HCT116 (cell line): ENCODE data around the gene AP1S1.

Experiments
- CTCF ChIP-seq, 3 experiments: fragments of 200-600 bp in 1 of 3; sonication (generic) in 1 of 3; IDR thresholded peaks in 2 of 3; conservative IDR thresholded peaks in 1 of 3; 2 replicates each; pipeline ENCODE4 v1.5.1; 2012 to 2017; ENCODE audit warnings: low read depth in 2 of 3, low read length in 2 of 3, antibody characterized with exemption in 1 of 3, borderline replicate concordance in 1 of 3, control low read depth in 1 of 3, mild to moderate bottlenecking in 1 of 3, mixed read lengths in 1 of 3, mixed run types in 1 of 3, moderate library complexity in 1 of 3; ENCODE audit not compliant: insufficient read depth in 1 of 3
- EZH2 ChIP-seq: fragments of 200-600 bp; sonication (generic); IDR thresholded peaks from 2 replicates; pipeline ENCODE4 v1.6.1; 2017; ENCODE audit warnings: antibody characterized with exemption, mixed run types
- POLR2AphosphoS5 ChIP-seq: IDR thresholded peaks from 2 replicates; pipeline ENCODE4 v1.6.1; 2011; ENCODE audit warnings: mild to moderate bottlenecking, low read depth, low read length, moderate library complexity
- YY1 ChIP-seq: IDR thresholded peaks from 2 replicates; pipeline ENCODE4 v1.6.1; 2011; ENCODE audit warnings: low read length, low read depth, moderate library complexity, mild to moderate bottlenecking; ENCODE audit not compliant: insufficient replicate concordance; ENCODE audit errors: extremely low read depth

- TF ChIP-seq CTCF (IDR thresholded peaks at IDR 0.05 in 2 of 3, conservative IDR thresholded peaks at IDR 0.05 in 1 of 3; ENCODE audit: borderline replicate concordance in 1 of 3, insufficient read depth in 1 of 3, low read depth in 2 of 3, low read length in 2 of 3) (no peak), EZH2 (no peak), POLR2AphosphoS5 (no peak), YY1 (no peak)
Observed at GRCh38 chr7:101108330-101108857, 45.9 kb upstream of the AP1S1 start.
